T-helper 2 cell treated with Interferon-gamma antibody and Interleukin-4, amounts not matched to agents 5 μg/mL and 100 μg/mL, for 36 hours (primary cell): Measurements from ENCODE around the gene FARP2.
"Not testable (repeated sequence)": the region's sequence is repeated elsewhere in the genome, so short reads cannot be mapped to it uniquely, and the experiment has no call there.

Experiments
- DNase-seq: peaks from one replicate; pipeline ENCODE4 v3.0.0; 2021; ENCODE audit warnings: low spot score
- H3K27ac Mint-ChIP-seq: one replicate; pipeline ENCODE4 v1.8.0; 2021; ENCODE audit warnings: mild to moderate bottlenecking, mixed read lengths
- H3K27me3 Mint-ChIP-seq: one replicate; pipeline ENCODE4 v1.8.0; 2021; ENCODE audit warnings: low read depth, mixed read lengths
- H3K36me3 Mint-ChIP-seq: one replicate; pipeline ENCODE4 v1.8.0; 2021; ENCODE audit warnings: low read depth, mixed read lengths
- H3K4me1 Mint-ChIP-seq: one replicate; pipeline ENCODE4 v1.8.0; 2021; ENCODE audit warnings: low read depth, mixed read lengths
- H3K4me3 Mint-ChIP-seq: one replicate; pipeline ENCODE4 v1.8.0; 2022; ENCODE audit warnings: mild to moderate bottlenecking, moderate library complexity, mixed read lengths
- H3K9me3 Mint-ChIP-seq: one replicate; pipeline ENCODE4 v1.8.0; 2021; ENCODE audit warnings: mixed read lengths

The FARP2 gene

GRCh38 chr2:241317391-241317790, 38.7 kb upstream of the FARP2 start:
- no peak for DNase-seq
- H3K4me1 Mint-ChIP-seq = peaks cover 52% of the 10 kb centered on the region
- peak overlapping the region; percentile 96 for H3K4me3 Mint-ChIP-seq
- H3K9me3 Mint-ChIP-seq = no peaks in the 10 kb centered on the region
- peak overlapping the region; percentile 99 for H3K27ac Mint-ChIP-seq
- peaks cover 34% of the 10 kb centered on the region for H3K36me3 Mint-ChIP-seq
- no peaks in the 10 kb centered on the region for H3K27me3 Mint-ChIP-seq

DNA sequence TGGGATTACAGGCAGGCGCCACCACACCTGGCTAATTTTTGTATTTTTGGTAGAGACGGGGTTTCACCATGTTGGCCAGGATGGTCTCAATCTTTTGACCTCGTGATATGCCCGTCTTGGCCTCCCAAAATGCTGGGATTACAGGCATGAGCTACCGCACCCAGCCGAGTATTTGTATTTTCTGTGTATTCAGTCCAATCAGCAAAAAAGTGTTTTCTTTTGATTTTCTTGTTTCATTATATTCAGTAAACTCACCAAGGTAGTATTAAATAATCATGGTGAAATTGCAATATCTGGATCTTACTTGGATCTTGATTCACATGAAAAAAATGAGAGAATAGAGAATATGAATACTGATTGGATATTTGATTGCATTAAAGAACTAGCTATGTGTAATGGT, 37.3 kb upstream of the FARP2 start:
- H3K4me1 Mint-ChIP-seq = peaks cover 51% of the 10 kb centered on the region
- peaks cover 39% of the 10 kb centered on the region for H3K36me3 Mint-ChIP-seq
- not testable (repeated sequence) for H3K9me3 Mint-ChIP-seq, DNase-seq, H3K27me3 Mint-ChIP-seq, H3K27ac Mint-ChIP-seq
- H3K4me3 Mint-ChIP-seq = peak overlapping the region; percentile 96

GRCh38 chr2:241320394-241320793, 35.7 kb upstream of the FARP2 start:
- H3K4me1 Mint-ChIP-seq = peaks cover 54% of the 10 kb centered on the region
- no peak for DNase-seq
- H3K9me3 Mint-ChIP-seq = no peaks in the 10 kb centered on the region
- H3K27ac Mint-ChIP-seq = no peak overlapping the region
- peaks cover 49% of the 10 kb centered on the region for H3K36me3 Mint-ChIP-seq
- H3K27me3 Mint-ChIP-seq = no peaks in the 10 kb centered on the region
- H3K4me3 Mint-ChIP-seq = peak overlapping the region; percentile 13

DNA sequence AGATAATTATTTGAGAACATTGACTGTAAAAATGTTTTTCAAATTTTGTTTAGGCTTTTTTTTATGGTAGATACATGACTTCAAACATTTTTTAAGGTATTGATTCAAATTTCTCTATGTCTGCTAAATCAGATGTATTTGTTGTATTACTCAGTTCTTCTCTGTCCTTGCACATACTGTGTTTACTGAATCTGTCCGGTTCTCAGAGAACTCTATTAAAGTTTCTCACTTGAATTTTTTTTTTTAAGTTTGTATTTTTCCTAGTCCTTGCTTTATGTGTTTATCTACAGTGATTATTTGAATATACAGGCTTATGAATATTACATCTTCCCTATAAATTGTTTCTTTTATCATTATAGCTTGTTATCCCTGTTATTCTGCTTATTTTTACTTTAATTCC, 35.1 kb upstream of the FARP2 start:
- Mint-ChIP-seq H3K4me1 (peaks cover 54% of the 10 kb centered on the region), H3K27me3 (no peaks in the 10 kb centered on the region), H3K4me3 (peak overlapping the region; percentile 38), H3K9me3 (no peaks in the 10 kb centered on the region), H3K36me3 (peaks cover 51% of the 10 kb centered on the region), H3K27ac (no peak overlapping the region)
- DNase-seq = no peak

DNA sequence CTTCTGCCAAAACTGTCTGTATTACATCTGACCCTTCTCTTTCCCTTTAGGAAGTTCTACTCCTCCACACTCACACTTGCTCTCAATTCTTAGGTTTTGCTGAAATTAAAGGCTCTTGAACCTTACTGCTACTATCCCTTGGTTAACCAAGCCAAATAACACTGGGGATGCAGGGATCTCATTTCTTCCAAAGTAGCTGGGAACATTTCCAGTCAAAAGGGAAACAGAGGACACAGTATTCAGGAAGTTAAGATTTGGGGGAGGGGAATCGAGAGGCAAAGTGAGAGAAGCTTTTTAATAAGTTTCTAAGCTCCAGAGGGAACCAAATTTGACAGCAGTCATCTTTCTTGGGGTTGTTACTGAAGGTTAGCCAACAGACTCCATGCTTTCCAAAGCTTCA, 34.2 kb upstream of the FARP2 start:
- Mint-ChIP-seq H3K9me3 (no peaks in the 10 kb centered on the region), H3K27me3 (no peaks in the 10 kb centered on the region), H3K4me3 (no peak overlapping the region), H3K36me3 (peaks cover 54% of the 10 kb centered on the region), H3K4me1 (peaks cover 53% of the 10 kb centered on the region), H3K27ac (no peak overlapping the region)
- DNase-seq = no peak

DNA sequence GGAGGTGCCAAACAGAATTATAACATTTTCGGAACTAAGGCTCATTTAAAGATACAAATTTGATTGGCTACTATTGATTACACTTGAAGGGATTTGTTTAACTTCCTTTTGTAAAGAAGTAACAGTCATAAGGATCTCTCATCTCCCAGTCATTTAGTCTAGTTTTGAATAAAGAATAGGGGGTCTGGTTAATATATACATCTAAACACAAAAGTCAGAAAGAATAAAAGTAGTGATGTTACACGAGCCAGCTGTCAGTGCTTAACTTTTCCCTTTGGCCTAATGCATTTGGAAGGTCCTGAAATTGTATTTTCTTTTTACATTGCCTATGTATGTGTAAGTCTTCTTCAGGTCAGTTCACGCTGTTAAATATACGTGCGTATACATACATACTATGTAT, 32.3 kb upstream of the FARP2 start:
- no peak overlapping the region for H3K4me3 Mint-ChIP-seq
- no peaks in the 10 kb centered on the region for H3K27me3 Mint-ChIP-seq
- no peak for DNase-seq
- H3K9me3 Mint-ChIP-seq = no peaks in the 10 kb centered on the region
- H3K36me3 Mint-ChIP-seq = peaks cover 50% of the 10 kb centered on the region
- no peak overlapping the region for H3K27ac Mint-ChIP-seq
- peaks cover 37% of the 10 kb centered on the region for H3K4me1 Mint-ChIP-seq

DNA sequence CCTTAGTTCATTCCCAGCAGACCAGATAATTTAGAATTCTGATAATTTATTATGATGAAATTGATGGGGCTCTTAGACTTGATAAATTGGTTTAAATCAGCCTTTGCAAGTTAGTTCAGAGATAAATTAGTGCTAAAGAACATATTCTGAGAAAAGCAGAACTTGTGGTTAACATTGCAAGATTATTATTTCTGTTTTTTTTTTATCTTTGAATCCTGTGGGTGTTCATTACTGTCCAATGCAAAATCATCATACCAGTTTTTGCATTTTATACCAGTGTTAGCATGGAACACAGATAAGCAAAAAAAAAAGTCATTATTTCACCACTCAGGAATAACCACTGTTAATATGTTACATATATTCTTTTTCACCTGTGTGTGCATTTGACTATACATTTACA, 31.3 kb upstream of the FARP2 start:
- no peak overlapping the region for H3K4me3 Mint-ChIP-seq
- H3K36me3 Mint-ChIP-seq = peaks cover 52% of the 10 kb centered on the region
- no peaks in the 10 kb centered on the region for H3K27me3 Mint-ChIP-seq
- DNase-seq = no peak
- H3K9me3 Mint-ChIP-seq = no peaks in the 10 kb centered on the region
- peaks cover 30% of the 10 kb centered on the region for H3K4me1 Mint-ChIP-seq
- no peak overlapping the region for H3K27ac Mint-ChIP-seq

DNA sequence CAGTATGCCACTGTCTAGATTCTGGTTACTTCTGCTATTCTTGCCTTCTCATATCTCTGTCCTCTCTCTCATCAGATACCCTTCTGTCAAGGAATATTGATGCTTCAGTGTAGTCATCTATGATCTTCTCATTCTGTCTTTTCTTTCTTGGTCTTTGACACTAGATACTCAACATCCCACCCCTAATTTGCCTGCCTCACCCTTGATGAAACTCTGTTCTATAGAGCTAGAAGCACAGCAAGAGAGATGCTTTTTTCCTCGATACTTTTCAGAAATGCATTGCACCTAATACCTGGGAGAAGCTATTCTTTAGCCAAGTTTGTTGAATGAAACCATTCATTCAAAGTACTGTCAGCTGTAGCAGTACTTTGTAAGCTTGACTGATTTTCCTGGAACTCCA, 30.8 kb upstream of the FARP2 start:
- Mint-ChIP-seq H3K9me3 (no peaks in the 10 kb centered on the region), H3K36me3 (peaks cover 52% of the 10 kb centered on the region), H3K27ac (no peak overlapping the region), H3K4me1 (peaks cover 25% of the 10 kb centered on the region), H3K4me3 (no peak overlapping the region), H3K27me3 (no peaks in the 10 kb centered on the region)
- no peak for DNase-seq

GRCh38 chr2:241329669-241330615, 26.1 kb upstream of the FARP2 start:
- Mint-ChIP-seq H3K36me3 (peaks cover 45% of the 10 kb centered on the region), H3K4me1 (peaks cover 7% of the 10 kb centered on the region), H3K9me3 (no peaks in the 10 kb centered on the region), H3K4me3 (no peak overlapping the region), H3K27me3 (no peaks in the 10 kb centered on the region), H3K27ac (no peak overlapping the region)
- DNase-seq = no peak

GRCh38 chr2:241330616-241330981, 25.5 kb upstream of the FARP2 start:
- no peak overlapping the region for H3K4me3 Mint-ChIP-seq
- peaks cover 5% of the 10 kb centered on the region for H3K4me1 Mint-ChIP-seq
- no peak overlapping the region for H3K27ac Mint-ChIP-seq
- H3K9me3 Mint-ChIP-seq = no peaks in the 10 kb centered on the region
- DNase-seq = no peak
- no peaks in the 10 kb centered on the region for H3K27me3 Mint-ChIP-seq
- H3K36me3 Mint-ChIP-seq = peaks cover 46% of the 10 kb centered on the region

DNA sequence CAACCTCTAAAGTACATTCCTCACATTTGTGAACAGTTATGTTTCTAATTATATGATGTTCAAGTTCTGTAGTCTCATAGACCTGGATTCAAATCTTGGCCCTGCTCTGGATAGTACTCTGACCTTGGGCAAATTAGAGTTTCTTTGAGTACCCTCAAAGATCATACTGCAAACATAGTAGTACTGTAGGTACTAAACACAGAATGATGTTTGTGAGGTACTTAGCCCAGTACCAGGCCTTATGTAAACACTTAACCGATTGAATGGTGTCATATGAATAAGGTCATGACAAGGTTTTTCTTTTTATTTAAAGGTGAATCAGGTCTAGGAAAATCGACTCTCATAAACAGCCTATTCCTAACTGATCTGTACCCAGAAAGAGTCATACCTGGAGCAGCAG, 21.3 kb upstream of the FARP2 start:
- Mint-ChIP-seq H3K36me3 (peaks cover 47% of the 10 kb centered on the region), H3K4me1 (peaks cover 18% of the 10 kb centered on the region), H3K27ac (no peak overlapping the region), H3K27me3 (no peaks in the 10 kb centered on the region), H3K4me3 (no peak overlapping the region), H3K9me3 (no peaks in the 10 kb centered on the region)
- no peak for DNase-seq

DNA sequence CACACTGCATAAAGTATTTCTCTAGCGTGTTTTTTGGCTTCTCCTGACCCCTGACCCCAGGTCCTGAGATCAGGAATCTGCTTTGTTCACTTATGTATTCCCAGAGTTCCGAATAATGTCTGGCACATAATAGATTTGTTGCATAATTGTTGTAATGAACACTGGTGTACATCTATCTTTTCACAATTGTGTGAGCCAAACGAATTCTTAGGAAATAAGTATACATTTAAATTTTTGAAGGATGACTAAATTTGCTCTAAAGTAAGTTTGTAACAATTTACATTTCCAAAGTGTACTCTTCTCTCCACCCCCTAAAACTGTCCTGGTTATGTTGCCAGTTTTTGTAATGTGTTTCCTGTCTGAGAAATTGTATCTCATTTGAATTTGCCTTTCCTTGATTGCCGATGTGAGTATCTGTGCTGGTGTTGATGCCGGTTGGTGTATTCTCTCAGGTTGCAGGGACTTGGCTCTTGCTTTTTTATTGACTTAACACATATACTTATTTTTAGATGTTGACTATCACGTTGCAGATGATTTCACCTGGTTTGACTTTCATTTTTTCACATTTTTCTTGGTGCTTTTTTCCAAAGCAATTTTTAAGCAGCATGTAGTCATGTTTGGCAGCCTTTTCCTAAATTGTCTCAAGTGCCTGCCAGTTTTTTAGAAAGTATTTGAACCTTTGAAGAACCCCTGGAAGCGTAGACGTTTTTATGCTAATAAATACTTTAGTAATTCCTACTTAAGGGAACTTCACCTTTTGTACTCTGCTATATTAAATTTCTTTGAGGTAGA, 16.1 kb upstream of the FARP2 start:
- no peak for DNase-seq
- H3K4me3 Mint-ChIP-seq = no peak overlapping the region
- H3K27me3 Mint-ChIP-seq = no peaks in the 10 kb centered on the region
- peaks cover 66% of the 10 kb centered on the region for H3K36me3 Mint-ChIP-seq
- H3K9me3 Mint-ChIP-seq = no peaks in the 10 kb centered on the region
- peak overlapping the region; percentile 26 for H3K27ac Mint-ChIP-seq
- H3K4me1 Mint-ChIP-seq = peaks cover 28% of the 10 kb centered on the region

DNA sequence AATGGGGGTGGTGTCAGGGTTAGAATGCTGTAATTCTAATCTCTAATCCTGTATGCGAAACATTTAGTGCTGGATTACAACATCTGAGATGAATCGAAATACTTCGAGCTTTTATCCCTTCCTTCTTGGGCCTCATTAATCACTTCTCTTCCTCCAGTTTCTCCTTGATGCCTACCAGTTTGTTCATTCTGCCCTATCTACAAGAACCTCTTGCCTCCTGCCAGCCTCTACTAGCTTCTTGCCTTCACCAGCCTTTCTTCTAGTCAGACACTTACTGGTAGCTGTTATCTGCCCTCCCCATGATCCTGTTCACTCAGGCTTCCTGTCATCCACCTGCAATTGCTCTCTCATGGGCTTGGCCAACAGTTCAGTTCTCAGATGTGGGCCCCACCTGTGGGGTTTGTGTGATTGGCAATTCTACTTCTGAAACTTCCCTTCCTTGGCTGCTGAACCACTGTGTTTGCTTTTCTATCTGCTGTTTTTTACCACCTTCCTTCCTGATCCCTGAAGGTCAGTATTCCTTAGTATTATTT, 15.4 kb upstream of the FARP2 start:
- Mint-ChIP-seq H3K27me3 (no peaks in the 10 kb centered on the region), H3K9me3 (no peaks in the 10 kb centered on the region), H3K36me3 (peaks cover 67% of the 10 kb centered on the region), H3K4me3 (no peak overlapping the region), H3K4me1 (peaks cover 26% of the 10 kb centered on the region), H3K27ac (peak overlapping the region; percentile 37)
- DNase-seq = no peak
